HTR-8/SVneo (cell line): Measurements from ENCODE around the gene STK32A.

Source experiments
- DNase-seq: peaks from one replicate; pipeline ENCODE4 v3.0.0; 2011; ENCODE audit warnings: low spot score, mixed read lengths; ENCODE audit not compliant: insufficient read length
- FAIRE-seq: peaks from 2 replicates; lab custom pipeline; 2011; peaks lifted over from hg19 to GRCh38; lab: Jason Lieb, UNC

Gene STK32A

GRCh38 chr5:147245381-147246165 is 10.7 kb downstream of the STK32A start:
- FAIRE-seq = no peak
- DNase-seq = no peak

DNA sequence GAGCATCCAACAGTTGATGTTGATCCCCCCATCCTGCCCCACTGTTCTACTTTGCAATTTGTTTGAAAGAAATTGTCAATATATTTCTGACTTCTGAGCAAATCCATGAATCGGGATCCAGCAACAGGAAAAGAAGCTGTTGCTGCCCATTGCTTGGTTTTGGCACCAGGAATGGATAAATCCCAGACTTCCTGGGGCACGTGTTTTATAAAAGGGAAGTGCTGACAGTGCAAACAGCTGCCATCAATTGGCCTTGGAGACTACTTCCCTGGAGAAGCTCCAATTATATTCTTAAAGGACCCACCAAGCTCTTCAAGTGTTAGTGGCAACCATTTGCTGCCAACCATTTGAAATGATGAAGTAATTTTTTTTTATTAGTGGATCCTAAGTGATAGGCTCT is 13.7 kb downstream of the STK32A start:
- FAIRE-seq (no peak), DNase-seq (no peak)

DNA sequence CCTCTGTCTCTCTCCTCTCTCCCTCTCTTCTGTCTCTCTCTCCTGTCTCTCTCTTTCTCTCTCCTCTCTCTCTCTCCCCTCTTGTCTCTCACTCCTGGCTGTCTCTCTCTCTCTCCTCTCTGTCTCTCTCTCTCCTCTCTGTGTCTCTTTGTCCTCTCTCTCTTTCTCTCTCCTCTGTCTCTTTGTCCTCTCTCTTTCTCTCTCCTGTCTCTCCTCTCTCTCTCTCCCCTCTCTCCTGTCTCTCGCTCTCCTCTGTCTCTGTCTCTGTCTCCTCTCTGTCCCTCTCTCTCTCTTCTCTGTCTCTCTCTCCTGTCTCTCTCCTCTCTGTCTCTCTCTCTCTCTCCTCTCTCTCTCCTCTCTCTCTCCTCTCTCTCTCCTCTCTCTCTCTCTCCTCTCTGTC is 25.0 kb downstream of the STK32A start:
- FAIRE-seq = no peak
- no peak for DNase-seq

- no peak for DNase-seq
- no peak for FAIRE-seq
Measured at GRCh38 chr5:147267082-147267832, 32.4 kb downstream of the STK32A start.

- no peak for FAIRE-seq
- DNase-seq = no peak
Measured at GRCh38 chr5:147276497-147276896, 41.7 kb downstream of the STK32A start.

GRCh38 chr5:147286296-147286695 is 51.5 kb downstream of the STK32A start:
- FAIRE-seq (peak; percentile 16), DNase-seq (no peak)

- no peak for DNase-seq
- FAIRE-seq = no peak
Measured at GRCh38 chr5:147287110-147287509, 52.3 kb downstream of the STK32A start.

GRCh38 chr5:147290261-147290660 is 55.4 kb downstream of the STK32A start:
- FAIRE-seq (no peak), DNase-seq (no peak)

DNA sequence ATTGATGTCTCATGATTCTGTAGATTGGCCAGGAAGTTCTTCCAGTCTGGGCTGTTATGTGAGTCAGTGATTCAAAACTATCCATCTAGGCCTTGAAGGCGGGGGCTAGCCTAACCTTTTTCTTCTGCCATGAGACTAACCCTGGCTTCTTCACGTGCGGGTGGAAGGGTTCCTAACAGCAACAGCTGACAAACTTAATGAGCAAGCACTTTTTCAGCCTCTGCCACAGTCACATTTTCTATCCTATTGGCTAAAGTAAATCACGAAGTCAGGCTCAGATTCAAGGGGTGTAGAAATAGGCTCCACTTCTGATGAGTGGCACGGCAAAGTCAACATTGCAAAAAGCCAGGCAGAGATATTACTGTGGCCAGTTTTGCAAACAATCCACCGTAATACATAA is 68.4 kb downstream of the STK32A start:
- no peak for DNase-seq
- no peak for FAIRE-seq

DNA sequence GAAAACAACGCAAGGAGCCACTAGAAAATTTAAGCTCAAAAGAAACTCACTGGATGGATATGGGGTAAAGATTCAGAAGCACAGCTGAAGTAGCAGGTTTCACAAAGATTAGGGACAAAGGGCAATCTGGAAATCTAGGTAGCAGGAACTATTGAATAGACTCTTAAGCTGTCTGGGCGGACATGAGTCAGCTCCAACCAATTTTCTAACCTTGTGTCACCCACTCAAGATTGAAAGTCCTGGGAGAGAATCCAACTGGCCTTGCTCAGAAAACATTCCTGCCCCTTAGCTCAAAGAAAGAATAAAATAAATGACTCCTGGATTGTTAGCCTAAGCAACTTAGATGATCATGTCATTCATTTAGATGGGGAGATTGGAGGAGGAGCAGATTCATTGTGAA is 69.2 kb downstream of the STK32A start:
- no peak for FAIRE-seq

GRCh38 chr5:147305147-147305546 is 70.3 kb downstream of the STK32A start:
- FAIRE-seq = no peak
- no peak for DNase-seq

More for the DNA sequence above, 69.2 kb downstream of the STK32A start:
- peak; percentile 3 for DNase-seq

DNA sequence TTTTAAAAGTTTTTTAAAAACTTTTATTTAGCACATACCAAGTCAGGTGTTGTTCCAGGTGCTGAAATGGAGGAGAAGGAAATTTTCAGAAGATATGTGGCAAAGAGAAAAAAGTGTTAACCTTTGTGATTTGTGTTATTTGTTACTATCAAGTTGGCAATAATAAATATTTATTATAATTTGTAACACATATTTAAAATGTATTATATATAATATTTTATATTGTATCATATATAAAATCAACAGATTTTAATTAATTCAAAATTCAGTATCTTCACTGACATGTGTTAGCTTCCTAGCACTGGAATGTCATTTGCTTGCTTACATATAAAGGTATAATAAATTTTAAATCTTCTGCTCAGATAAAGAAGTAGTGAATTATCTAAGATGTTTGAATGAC is 71.5 kb downstream of the STK32A start:
- DNase-seq = no peak
- no peak for FAIRE-seq

- FAIRE-seq (no peak), DNase-seq (no peak)
Measured at GRCh38 chr5:147307170-147307569, 72.3 kb downstream of the STK32A start.

DNA sequence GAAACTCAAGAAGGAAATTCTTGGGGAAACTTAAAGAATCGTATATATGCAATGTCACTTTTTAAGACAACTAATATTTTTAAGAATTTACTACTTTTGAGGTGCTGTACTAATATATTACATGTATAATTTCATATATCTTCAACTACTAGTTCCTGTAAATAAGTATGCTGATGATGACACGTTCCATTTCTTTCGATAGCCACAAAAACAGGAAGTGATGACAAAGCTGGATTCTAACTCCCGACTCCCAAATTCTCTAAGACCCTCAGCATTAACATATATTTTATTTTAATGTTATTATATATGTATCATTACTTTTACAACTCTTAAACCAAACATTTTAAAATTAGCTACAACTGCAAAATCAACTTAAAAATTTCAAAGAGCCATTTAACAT is 74.8 kb downstream of the STK32A start:
- no peak for FAIRE-seq
- DNase-seq = no peak

DNA sequence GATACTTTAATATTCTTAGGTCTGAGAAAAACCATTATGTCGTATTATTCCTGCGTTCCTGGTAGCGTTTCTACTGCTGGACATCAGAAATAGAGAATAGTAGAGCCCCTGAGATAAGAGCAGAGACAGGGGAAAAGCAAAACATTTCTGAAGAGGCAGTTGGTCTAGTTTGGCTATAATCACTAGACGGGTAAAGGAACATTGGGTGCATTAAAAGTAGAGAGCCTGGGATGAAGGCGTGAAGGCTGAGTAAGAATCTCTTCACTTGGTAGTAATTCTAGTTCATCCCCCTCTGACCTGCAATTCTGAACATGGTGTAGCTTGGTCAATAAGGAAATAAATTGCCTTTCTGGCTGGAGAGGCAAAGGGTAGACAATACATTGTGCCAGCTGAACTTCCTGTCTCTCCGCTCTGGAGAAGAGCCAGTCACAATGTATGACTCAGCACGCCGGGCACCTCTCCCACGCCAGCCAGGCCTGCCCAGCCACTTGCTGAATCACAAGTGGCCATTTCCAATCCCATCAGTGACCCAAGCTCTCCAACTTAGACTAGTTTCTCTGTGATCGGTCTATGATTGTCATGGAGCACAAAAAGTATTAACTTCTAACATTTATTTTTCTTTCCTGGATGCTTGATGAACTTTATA is 75.4 kb downstream of the STK32A start:
- peak; percentile 57 for DNase-seq
- FAIRE-seq = peak; percentile 77

GRCh38 chr5:147317978-147318684 is 83.3 kb downstream of the STK32A start:
- FAIRE-seq (no peak), DNase-seq (no peak)

- DNase-seq = no peak
- no peak for FAIRE-seq
Measured at GRCh38 chr5:147321569-147321968, 86.7 kb downstream of the STK32A start.

DNA sequence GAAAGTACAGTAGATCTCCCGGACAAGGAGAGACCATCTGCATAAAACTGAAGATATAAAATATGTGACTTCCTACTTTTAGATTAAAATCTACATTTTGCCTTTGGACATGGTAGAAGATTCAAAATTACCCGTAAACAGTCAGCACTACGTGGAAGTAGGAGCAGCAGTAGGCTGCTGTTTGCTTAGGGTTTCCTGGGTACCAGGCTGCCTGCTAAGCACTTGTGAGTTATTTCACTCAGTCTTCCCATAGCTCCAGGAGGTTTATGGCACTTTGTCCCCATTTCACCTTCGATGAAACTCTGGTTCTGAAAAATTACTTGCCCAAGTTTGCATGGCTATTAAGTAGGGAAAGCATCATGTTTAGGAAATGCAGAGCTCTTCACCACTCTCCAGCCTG is 92.6 kb downstream of the STK32A start:
- no peak for DNase-seq
- no peak for FAIRE-seq

DNA sequence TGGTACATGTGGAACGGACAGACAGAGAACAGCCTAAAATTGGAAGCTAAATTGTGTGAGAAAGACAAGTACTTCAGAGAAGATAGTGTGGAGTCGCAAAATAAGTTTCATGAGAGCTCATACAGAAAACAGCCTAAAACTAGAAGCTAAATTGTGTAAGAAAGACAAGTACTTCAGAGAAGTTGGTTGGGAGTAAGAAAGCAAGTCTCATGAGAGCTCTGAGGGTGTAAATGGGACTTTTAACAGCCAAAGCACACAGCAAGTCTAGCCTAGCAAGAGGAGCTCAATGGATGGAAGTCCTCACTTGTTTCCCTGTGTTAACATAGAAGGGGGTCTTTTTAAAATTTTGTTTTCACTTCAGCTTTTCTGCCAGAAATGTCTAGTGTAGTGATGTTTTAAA is 93.1 kb downstream of the STK32A start:
- DNase-seq (no peak), FAIRE-seq (no peak)

- no peak for DNase-seq
Measured at GRCh38 chr5:147332658-147333057, 97.8 kb downstream of the STK32A start.

DNA sequence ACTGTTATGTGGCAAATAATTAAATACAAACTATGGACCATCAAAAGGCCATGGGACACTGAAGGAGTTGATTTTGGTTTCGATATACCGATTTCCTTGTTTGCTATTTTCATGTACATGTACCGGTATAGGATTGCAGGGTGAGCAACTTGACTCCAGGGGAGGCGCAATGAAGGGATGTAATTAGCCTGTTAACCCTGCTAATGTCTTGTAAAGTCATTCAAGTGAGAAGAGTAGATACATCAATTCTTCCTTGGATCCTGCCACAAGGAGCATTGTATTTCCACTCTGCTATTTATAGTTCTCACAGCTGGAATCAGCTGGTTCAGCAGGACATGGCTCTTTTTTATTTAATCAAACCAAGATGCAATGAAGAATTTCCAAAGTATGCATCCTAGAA is 102.0 kb downstream of the STK32A start:
- DNase-seq = no peak
- no peak for FAIRE-seq

More at GRCh38 chr5:147332658-147333057, 97.8 kb downstream of the STK32A start:
- FAIRE-seq = no peak
